Measurements from ENCODE around the gene EIF1. TPM values are rescaled to one million over a fixed set of nuclear protein-coding genes. Genes with fewer than 3 reads are reported as not detected.

The EIF1 gene
- total and polyA plus RNA-seq, 2 experiments from 2014 or later, result 272 to 603 TPM

- TF ChIP-seq CTCF (conservative IDR thresholded peaks at IDR 0.05; ENCODE audit: low read depth in 2 of 2), result no peak
- TF ChIP-seq NANOG (IDR thresholded peaks at IDR 0.05; ENCODE audit: borderline replicate concordance), result no peak
- no peak for TF ChIP-seq EZH2phosphoT487 (IDR thresholded peaks at IDR 0.05; ENCODE audit: unreplicated experiment)
- no peak for TF ChIP-seq ETS1 (IDR thresholded peaks at IDR 0.05)
- no peak for TF ChIP-seq ZNF114 (CRISPR knock-in tag; IDR thresholded peaks at IDR 0.05)
- no peak for TF ChIP-seq POLR2AphosphoS5 (IDR thresholded peaks at IDR 0.05; ENCODE audit: low read depth)
- TF ChIP-seq ZNF331 (CRISPR knock-in tag; IDR thresholded peaks at IDR 0.05; ENCODE audit: low read depth), result no peak
- Histone ChIP-seq H3K79me2 (replicated peaks; ENCODE audit: insufficient read depth) (peaks cover 15% of the 10 kb centered on the region), H4K20me1 (replicated peaks; ENCODE audit: insufficient read depth) (peaks cover 23% of the 10 kb centered on the region), H3K4me2 (peak overlapping the region; percentile 83), H3K4me1 (ENCODE audit: insufficient read depth) (peaks cover 7% of the 10 kb centered on the region; the same call in 1 of the 2 replicates), H3K4me3 (peak overlapping the region; percentile 87), H2AFZ (no peak overlapping the region), H3K27me3 (ENCODE audit: insufficient read depth) (no peaks in the 10 kb centered on the region), H3K36me3 (ENCODE audit: insufficient read depth) (peaks cover 39% of the 10 kb centered on the region), H3K27ac (ENCODE audit: low read depth) (peak overlapping the region; percentile 91), H3K9me2 (ENCODE audit: insufficient read depth) (no peaks in the 10 kb centered on the region), H3F3A (replicated peaks; ENCODE audit: low read depth) (peaks cover 54% of the 10 kb centered on the region)
- DNase-seq (ENCODE audit: low spot score), result no peak
- peaks cover 52% of the 10 kb centered on the region for H3K36me3 Mint-ChIP-seq (ENCODE audit: low read depth)
- no peak for ATAC-seq
- H3K27ac Mint-ChIP-seq, result peak overlapping the region; percentile 59; the same call in 1 of the 2 replicates
- H3K27me3 Mint-ChIP-seq (ENCODE audit: insufficient read depth, low read depth, poor library complexity), result peaks cover 19% of the 10 kb centered on the region
- peaks cover 9% of the 10 kb centered on the region for H3K9me3 Mint-ChIP-seq
- H3K4me1 Mint-ChIP-seq, result peaks cover 13% of the 10 kb centered on the region; the same call in 2 of the 3 replicates
- peak overlapping the region; percentile 94 for H3K4me3 Mint-ChIP-seq
Observed at GRCh38 chr17:41690497-41690896, 1.8 kb downstream of the EIF1 start.

- Histone ChIP-seq H2AFZ (no peak overlapping the region), H3K4me2 (no peak overlapping the region), H3K27me3 (ENCODE audit: insufficient read depth) (no peaks in the 10 kb centered on the region), H3K9me2 (ENCODE audit: insufficient read depth) (no peaks in the 10 kb centered on the region), H3K27ac (ENCODE audit: low read depth) (peak overlapping the region; percentile 91), H3K4me1 (ENCODE audit: insufficient read depth) (peaks cover 7% of the 10 kb centered on the region; the same call in 1 of the 2 replicates), H3K4me3 (no peak overlapping the region), H3K36me3 (ENCODE audit: insufficient read depth) (peaks cover 39% of the 10 kb centered on the region), H3K79me2 (replicated peaks; ENCODE audit: insufficient read depth) (peaks cover 15% of the 10 kb centered on the region), H4K20me1 (replicated peaks; ENCODE audit: insufficient read depth) (peaks cover 23% of the 10 kb centered on the region), H3F3A (replicated peaks; ENCODE audit: low read depth) (peaks cover 54% of the 10 kb centered on the region)
- ATAC-seq (no peak), DNase-seq (ENCODE audit: low spot score) (no peak)
- H3K36me3 Mint-ChIP-seq (ENCODE audit: low read depth), result peaks cover 52% of the 10 kb centered on the region
- peak overlapping the region; percentile 94 for H3K4me3 Mint-ChIP-seq
- H3K9me3 Mint-ChIP-seq, result peaks cover 4% of the 10 kb centered on the region; the same call in 2 of the 3 replicates
- peak overlapping the region; percentile 88 for H3K27ac Mint-ChIP-seq
- peaks cover 15% of the 10 kb centered on the region for H3K4me1 Mint-ChIP-seq
- H3K27me3 Mint-ChIP-seq (ENCODE audit: insufficient read depth, low read depth, poor library complexity), result peaks cover 19% of the 10 kb centered on the region
- TF ChIP-seq ETS1 (IDR thresholded peaks at IDR 0.05) (no peak), ZNF331 (CRISPR knock-in tag; IDR thresholded peaks at IDR 0.05; ENCODE audit: low read depth) (no peak), NANOG (IDR thresholded peaks at IDR 0.05; ENCODE audit: borderline replicate concordance) (no peak), POLR2AphosphoS5 (IDR thresholded peaks at IDR 0.05; ENCODE audit: low read depth) (no peak), CTCF (conservative IDR thresholded peaks at IDR 0.05; ENCODE audit: low read depth in 2 of 2) (no peak), ZNF114 (CRISPR knock-in tag; IDR thresholded peaks at IDR 0.05) (no peak), JUNB (IDR thresholded peaks at IDR 0.05; ENCODE audit: unreplicated experiment) (no peak), CREB1 (CRISPR knock-in tag; IDR thresholded peaks at IDR 0.05; ENCODE audit: low read depth) (no peak)
Observed at GRCh38 chr17:41691031-41691777, 2.5 kb downstream of the EIF1 start.

All from GM23338 (cell line).